ENCODE measurements around the gene FAM151A.
"Not testable (repeated sequence)": the region's sequence is repeated elsewhere in the genome, so short reads cannot be mapped to it uniquely, and the experiment has no call there.

The FAM151A gene

GRCh38 chr1:54636461-54637446 lies 13.4 kb upstream of the FAM151A start:
- not testable (repeated sequence) for DNase-seq

- not testable (repeated sequence) for DNase-seq
Measured at GRCh38 chr1:54635804-54636203, 12.5 kb upstream of the FAM151A start.

GRCh38 chr1:54627196-54627595 lies 3.9 kb upstream of the FAM151A start:
- DNase-seq: no peak

- DNase-seq: no peak
Measured at GRCh38 chr1:54624466-54625464, 1.4 kb upstream of the FAM151A start.

- no peak for DNase-seq
Measured at GRCh38 chr1:54619749-54620148, 3.6 kb downstream of the FAM151A start.

- DNase-seq: no peak
Measured at GRCh38 chr1:54615531-54616279, 7.6 kb downstream of the FAM151A start.

GRCh38 chr1:54614563-54614962 lies 8.8 kb downstream of the FAM151A start:
- no peak for DNase-seq

GRCh38 chr1:54614024-54614423 lies 9.3 kb downstream of the FAM151A start:
- no peak for DNase-seq

GRCh38 chr1:54611621-54612020 lies 11.7 kb downstream of the FAM151A start:
- DNase-seq: no peak

- DNase-seq: no peak
Measured at GRCh38 chr1:54610601-54611580, 12.4 kb downstream of the FAM151A start.

GRCh38 chr1:54610048-54610447 lies 13.3 kb downstream of the FAM151A start:
- DNase-seq: no peak

GRCh38 chr1:54609301-54609921 lies 13.9 kb downstream of the FAM151A start:
- no peak for DNase-seq

GRCh38 chr1:54608566-54609230 lies 14.6 kb downstream of the FAM151A start:
- no peak for DNase-seq

GRCh38 chr1:54607821-54608565 lies 15.3 kb downstream of the FAM151A start:
- no peak for DNase-seq

- no peak for DNase-seq
Measured at GRCh38 chr1:54606990-54607325, 16.4 kb downstream of the FAM151A start.

- DNase-seq: no peak
Measured at GRCh38 chr1:54606096-54606989, 17.0 kb downstream of the FAM151A start.

- DNase-seq: no peak
Measured at GRCh38 chr1:54604572-54605370, 18.6 kb downstream of the FAM151A start.

- no peak for DNase-seq
Measured at GRCh38 chr1:54604051-54604450, 19.3 kb downstream of the FAM151A start.

Data from DMS79 treated with DMSO at 0.1 percent for 48 hours (cell line).